HEK293T (cell line): ENCODE data around the gene CD274.
"Not testable (repeated sequence)": the region's sequence is repeated elsewhere in the genome, so short reads cannot be mapped to it uniquely, and the experiment has no call there.

ENCODE experiments used
- BHLHE40 ChIP-seq: fragments of 450-650 bp; IDR thresholded peaks from 2 replicates; pipeline ENCODE4 v1.6.1; 2016; ENCODE audit warnings: mild to moderate bottlenecking, moderate library complexity, borderline replicate concordance
- CTBP1 ChIP-seq: fragments of 450-650 bp; IDR thresholded peaks from 2 replicates; pipeline ENCODE4 v1.6.1; 2016; ENCODE audit warnings: borderline replicate concordance
- ELF4 ChIP-seq: fragments of 450-650 bp; IDR thresholded peaks from 2 replicates; pipeline ENCODE4 v1.6.1; 2017; ENCODE audit warnings: antibody characterized with exemption
- FOXK2 ChIP-seq: fragments of 450-650 bp; IDR thresholded peaks from 2 replicates; pipeline ENCODE4 v1.6.1; 2016; ENCODE audit warnings: mild to moderate bottlenecking
- FOXM1 ChIP-seq: fragments of 450-650 bp; IDR thresholded peaks from 2 replicates; pipeline ENCODE4 v1.6.1; 2017; ENCODE audit warnings: mild to moderate bottlenecking, borderline replicate concordance
- HDGF ChIP-seq: fragments of 450-650 bp; IDR thresholded peaks from 2 replicates; pipeline ENCODE4 v1.6.1; 2017; ENCODE audit warnings: antibody characterized with exemption, borderline replicate concordance
- LEF1 ChIP-seq: fragments of 450-650 bp; IDR thresholded peaks from 2 replicates; pipeline ENCODE4 v1.6.1; 2017; ENCODE audit warnings: mild to moderate bottlenecking, borderline replicate concordance
- NFRKB ChIP-seq: fragments of 450-650 bp; IDR thresholded peaks from 2 replicates; pipeline ENCODE4 v1.6.1; 2016; ENCODE audit warnings: mild to moderate bottlenecking, moderate library complexity
- PKNOX1 ChIP-seq: fragments of 450-650 bp; IDR thresholded peaks from 2 replicates; pipeline ENCODE4 v1.6.1; 2016
- SP1 ChIP-seq: fragments of 450-650 bp; IDR thresholded peaks from 2 replicates; pipeline ENCODE4 v1.6.1; 2017
- SUZ12 ChIP-seq: fragments of 450-650 bp; IDR thresholded peaks from 2 replicates; pipeline ENCODE4 v1.6.1; 2016; ENCODE audit warnings: mild to moderate bottlenecking
- TARDBP ChIP-seq: fragments of 450-650 bp; IDR thresholded peaks from 2 replicates; pipeline ENCODE4 v1.6.1; 2016

- not testable (repeated sequence) for TF ChIP-seq FOXM1, LEF1, SP1, SUZ12, CTBP1, ELF4, HDGF, FOXK2, BHLHE40, PKNOX1, NFRKB, TARDBP
These were observed 25.3 kb downstream of the CD274 start for GRCh38 chr9:5475611-5476010.
